ENCODE data around the gene MYADML2.

GRCh38 chr17:81904600-81905423, 42.2 kb downstream of the MYADML2 start:
- TF ChIP-seq, protein P1, sequence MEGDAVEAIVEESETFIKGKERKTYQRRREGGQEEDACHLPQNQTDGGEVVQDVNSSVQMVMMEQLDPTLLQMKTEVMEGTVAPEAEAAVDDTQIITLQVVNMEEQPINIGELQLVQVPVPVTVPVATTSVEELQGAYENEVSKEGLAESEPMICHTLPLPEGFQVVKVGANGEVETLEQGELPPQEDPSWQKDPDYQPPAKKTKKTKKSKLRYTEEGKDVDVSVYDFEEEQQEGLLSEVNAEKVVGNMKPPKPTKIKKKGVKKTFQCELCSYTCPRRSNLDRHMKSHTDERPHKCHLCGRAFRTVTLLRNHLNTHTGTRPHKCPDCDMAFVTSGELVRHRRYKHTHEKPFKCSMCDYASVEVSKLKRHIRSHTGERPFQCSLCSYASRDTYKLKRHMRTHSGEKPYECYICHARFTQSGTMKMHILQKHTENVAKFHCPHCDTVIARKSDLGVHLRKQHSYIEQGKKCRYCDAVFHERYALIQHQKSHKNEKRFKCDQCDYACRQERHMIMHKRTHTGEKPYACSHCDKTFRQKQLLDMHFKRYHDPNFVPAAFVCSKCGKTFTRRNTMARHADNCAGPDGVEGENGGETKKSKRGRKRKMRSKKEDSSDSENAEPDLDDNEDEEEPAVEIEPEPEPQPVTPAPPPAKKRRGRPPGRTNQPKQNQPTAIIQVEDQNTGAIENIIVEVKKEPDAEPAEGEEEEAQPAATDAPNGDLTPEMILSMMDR (IDR thresholded peaks at IDR 0.05), result no peak
- TF ChIP-seq POLR2A (IDR thresholded peaks at IDR 0.05), result no peak
